Psoas muscle (tissue), 8 donors: ENCODE measurements around the gene APBA3. TPM values are rescaled to one million over a fixed set of nuclear protein-coding genes. Genes with fewer than 3 reads are reported as not detected.

Source experiments
- ATAC-seq, 4 donors: fragments of 200-7000 bp; cut with Tn5 transposase; one replicate each; pipeline ENCODE4 v1.9.1; 2020; ENCODE audit warnings: moderate library complexity in 3 of 4, mild to moderate bottlenecking in 2 of 4
- DNase-seq, 2 donors: peaks; one replicate each; pipeline ENCODE4 v3.0.0-alpha.2; 2020
- H3K27ac ChIP-seq: fragments of 200-600 bp; one replicate; pipeline ENCODE4 v1.8.0; 2022
- H3K27me3 ChIP-seq, 3 donors: fragments of 200-600 bp in 1 of 3; one replicate each; pipeline versions ENCODE4 v1.6.1 to v1.8.0; 2013 to 2022; ENCODE audit warnings: low read length in 2 of 3, mild to moderate bottlenecking in 2 of 3, moderate library complexity in 1 of 3; ENCODE audit not compliant: insufficient read depth in 3 of 3
- H3K36me3 ChIP-seq, 2 donors: fragments of 200-600 bp in 1 of 2; one replicate each; pipeline versions ENCODE4 v1.6.1 to v1.8.0; 2013 to 2022; ENCODE audit warnings: low read depth in 1 of 2, mild to moderate bottlenecking in 1 of 2, moderate library complexity in 1 of 2; ENCODE audit not compliant: insufficient read depth in 1 of 2
- H3K4me1 ChIP-seq: fragments of 200-600 bp; one replicate; pipeline ENCODE4 v1.8.0; 2022
- H3K4me3 ChIP-seq: fragments of 200-600 bp; one replicate; pipeline ENCODE4 v1.8.0; 2022; ENCODE audit warnings: mild to moderate bottlenecking
- H3K9me3 ChIP-seq: fragments of 200-600 bp; one replicate; pipeline ENCODE4 v1.8.0; 2022
- CTCF ChIP-seq: fragments of 200-600 bp; IDR thresholded peaks from one replicate; pipeline ENCODE4 v1.8.0; 2022; ENCODE audit warnings: antibody characterized with exemption
- WGBS, 3 donors: extraction: QIAGEN DNeasy Blood & Tissue Kit; methylation state at CpG; one replicate each; pipeline versions ENCODE4 v1.1.6 to v1.1.7; 2013; 5-methylcytosine and 5-hydroxymethylcytosine counted together
- intact Hi-C, 2 donors: fragments of 100-400 bp; cut with DNase I; formaldehyde crosslinking; loops; one replicate each; pipeline versions ENCODE4 v1.11.0 to v1.14.2; 2022
- polyA plus RNA-seq, 3 donors: library from polyadenylated mRNA; stranded (reverse); fragments of 200-250 nt; gene quantifications; one replicate each; pipeline ENCODE4 v1.2.3, GENCODE V29; 2013
- total RNA-seq, 4 donors: library from RNA; stranded (reverse); fragmentation: NEBNext Ultra II Directional in 2 of 4; extraction: Animal tissue kit (Norgen Biotek cat#: 25700) in 2 of 4; gene quantifications; one replicate each; pipeline versions ENCODE4 v1.2.1 to v1.2.4, GENCODE V29; 2021 to 2023
- donor health status: healthy with polysubstance abuse.
- donor health status: DM: no; HTN: no; CAD: no; lungs with moderate emphysema.
- donor health status: Bipolar disorder and iron deficiency.
- donor health status: healthy.
- donor health status: DM: yes; HTN: yes; CAD: no.
- donor health status: DM: no; HTN: no; CAD: no.
- donor health status: DM: no; HTN: no; CAD: no.
- donor health status: DM: yes; HTN: yes; CAD: no.

APBA3 gene
- total and polyA plus RNA-seq, 7 donors, result 17.7 to 30.1 (median 19.4) TPM

- 75 to 88% (median 87%) methylated on average over 5 of the region's 5 CpGs for WGBS, 3 donors
- H3K4me3 ChIP-seq, result no peak overlapping the region
Observed at GRCh38 chr19:3775831-3776230, 14.3 kb upstream of the APBA3 start.

GRCh38 chr19:3775374-3775711, 13.9 kb upstream of the APBA3 start:
- TF ChIP-seq CTCF, result no peak
- Histone ChIP-seq H3K4me1 (no peaks in the 10 kb centered on the region), H3K9me3 (no peaks in the 10 kb centered on the region), H3K27me3 (peaks cover 0 to 8% (median 0%) of the 10 kb centered on the region in 3 donors), H3K27ac (no peak overlapping the region), H3K4me3 (no peak overlapping the region), H3K36me3 (no peaks in the 10 kb centered on the region)
- no peak for DNase-seq
- intact Hi-C loops, result no loop called here
- no peak for ATAC-seq
- WGBS, 3 donors, result 61 to 74% (median 69%) methylated on average over 2 of the region's 2 CpGs

More at GRCh38 chr19:3775831-3776230, 14.3 kb upstream of the APBA3 start:
- DNase-seq (no peak), ATAC-seq (no peak)
- intact Hi-C loops, result no loop called here
- H3K27ac ChIP-seq, result no peak overlapping the region
- no peaks in the 10 kb centered on the region for H3K36me3 ChIP-seq
- H3K4me1 ChIP-seq, result no peaks in the 10 kb centered on the region
- peaks cover 0 to 8% (median 0%) of the 10 kb centered on the region in 3 donors for H3K27me3 ChIP-seq
- TF ChIP-seq CTCF, result no peak
- H3K9me3 ChIP-seq, result peaks cover 1% of the 10 kb centered on the region

GRCh38 chr19:3774621-3775373, 13.3 kb upstream of the APBA3 start:
- WGBS, 3 donors, result 45 to 61% (median 50%) methylated on average over 22 to 25 of the region's 25 CpGs
- H3K36me3 ChIP-seq, result peaks cover 0 to 1% of the 10 kb centered on the region in 2 donors
- no peaks in the 10 kb centered on the region for H3K4me1 ChIP-seq
- H3K27me3 ChIP-seq, result peaks cover 0 to 8% (median 0%) of the 10 kb centered on the region in 3 donors
- H3K4me3 ChIP-seq, result no peak overlapping the region
- intact Hi-C loops, result no loop called here
- no peak overlapping the region for H3K27ac ChIP-seq
- TF ChIP-seq CTCF, result no peak
- ATAC-seq, result no peak
- DNase-seq, result no peak
- no peaks in the 10 kb centered on the region for H3K9me3 ChIP-seq

GRCh38 chr19:3773814-3774515, 12.5 kb upstream of the APBA3 start:
- no peak for TF ChIP-seq CTCF
- H3K36me3 ChIP-seq, result peaks cover 0 to 9% of the 10 kb centered on the region in 2 donors
- H3K9me3 ChIP-seq, result no peaks in the 10 kb centered on the region
- intact Hi-C loops, result no loop called here
- H3K4me1 ChIP-seq, result no peaks in the 10 kb centered on the region
- peaks cover 0 to 8% (median 0%) of the 10 kb centered on the region in 3 donors for H3K27me3 ChIP-seq
- WGBS, 3 donors, result 77 to 84% (median 79%) methylated on average over 12 of the region's 12 CpGs
- no peak overlapping the region for H3K4me3 ChIP-seq
- no peak for DNase-seq
- no peak overlapping the region for H3K27ac ChIP-seq
- ATAC-seq, result no peak
